Measurements from ENCODE around the gene TPPP. TPM values are rescaled to one million over a fixed set of nuclear protein-coding genes. Genes with fewer than 3 reads are reported as not detected.
A peak's percentile ranks its signal among the peaks of the same experiment; 100 is the strongest.
"Not testable (repeated sequence)": the region's sequence is repeated elsewhere in the genome, so short reads cannot be mapped to it uniquely, and the experiment has no call there.

The TPPP gene
- polyA plus RNA-seq (2011; rRNA removed) (0.05 and 0.06 TPM in 2 replicates), polyA minus RNA-seq (2011; rRNA and poly(A)+ RNA removed) (0.04 and 0.05 TPM in 2 replicates)

DNA sequence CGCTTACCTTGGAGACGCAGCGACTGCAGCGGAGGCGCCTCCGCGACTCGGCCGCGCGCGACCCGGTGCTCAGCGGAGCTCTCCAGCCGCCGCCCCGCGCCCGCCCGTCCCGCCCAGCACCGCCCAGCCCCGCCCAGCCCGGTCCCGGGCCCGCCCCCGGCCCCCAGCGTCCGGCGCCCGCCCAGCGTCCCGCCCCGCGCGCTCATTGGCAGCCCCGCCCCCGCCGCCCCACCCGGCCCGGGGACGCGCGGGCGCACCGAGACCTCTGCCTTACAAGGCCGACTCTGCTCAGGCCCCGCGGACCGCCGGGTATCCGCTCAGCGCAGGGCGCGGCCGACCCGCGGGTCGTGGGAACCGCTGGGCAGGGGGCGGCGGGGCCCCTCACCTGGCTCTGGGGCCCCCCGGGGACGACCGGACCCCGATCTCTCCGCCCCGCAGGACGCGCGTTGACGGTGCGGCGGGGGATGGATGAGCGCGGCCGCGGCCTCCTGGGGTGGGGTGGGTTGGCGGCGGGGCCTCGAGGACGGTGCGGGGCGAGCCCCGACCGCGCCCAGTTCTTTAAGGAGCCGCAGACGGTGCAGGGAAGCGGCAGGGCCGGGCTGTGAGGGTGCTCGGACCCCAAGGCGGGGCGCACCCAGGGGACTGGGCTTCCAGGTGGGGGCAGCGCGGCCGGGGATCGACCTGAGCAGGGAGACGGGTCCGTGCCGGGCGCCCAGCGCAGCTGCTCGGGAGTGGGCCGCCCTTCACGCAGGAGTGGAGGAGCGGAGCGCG is at the start of gene TPPP:
Gene TPPP, minus strand, starts transcription at position 82 of the 771 bp plus-strand sequence. CDS start 15,292 bp downstream, outside the sequence.
- CTCF ChIA-PET; H3K27me3 ChIP-seq (ENCODE audit: control insufficient read depth, insufficient read depth, low read length); H3K27ac ChIP-seq (ENCODE audit: low read depth, low read length); DNase-seq (ENCODE audit: low read depth, low spot score); POLR2A ChIA-PET; H3K9me3 ChIP-seq (ENCODE audit: control insufficient read depth, insufficient read depth, low read length): not testable (repeated sequence)
- peak within 1 kb of the TSS; percentile 27; the same call in 1 of the 2 replicates for H3K4me3 ChIP-seq (ENCODE audit: low read depth, low read length)

- POLR2A ChIA-PET = not testable (repeated sequence)
Observed at GRCh38 chr5:742276-742675, 49.1 kb upstream of the TPPP start.

DNA sequence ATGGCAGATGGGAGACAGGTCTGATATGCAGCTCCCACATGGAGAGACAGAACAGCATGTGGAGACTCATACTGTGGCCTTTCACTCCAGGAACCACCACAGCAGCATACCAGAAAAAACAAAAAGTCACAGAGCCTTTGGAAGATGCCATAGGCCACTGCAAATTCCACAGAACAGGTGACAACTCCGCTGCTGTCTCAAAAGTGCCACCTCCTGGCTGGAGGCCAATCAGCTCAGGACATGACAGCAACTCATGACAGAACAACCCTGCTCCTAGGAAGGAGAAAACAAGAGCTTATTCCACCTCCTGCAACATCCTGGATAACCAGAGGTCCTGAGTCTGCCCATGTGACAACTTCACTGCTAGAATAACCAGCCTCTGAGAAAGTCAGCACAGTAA is 41.0 kb upstream of the TPPP start:
- POLR2A ChIA-PET; H3K27ac ChIP-seq (ENCODE audit: low read depth, low read length); CTCF ChIA-PET; H3K9me3 ChIP-seq (ENCODE audit: control insufficient read depth, insufficient read depth, low read length); H3K4me3 ChIP-seq (ENCODE audit: low read depth, low read length); DNase-seq (ENCODE audit: low read depth, low spot score); H3K27me3 ChIP-seq (ENCODE audit: control insufficient read depth, insufficient read depth, low read length): not testable (repeated sequence)

More at GRCh38 chr5:742276-742675, 49.1 kb upstream of the TPPP start:
- H3K27ac ChIP-seq (ENCODE audit: low read depth, low read length); H3K27me3 ChIP-seq (ENCODE audit: control insufficient read depth, insufficient read depth, low read length); H3K4me3 ChIP-seq (ENCODE audit: low read depth, low read length); CTCF ChIA-PET; DNase-seq (ENCODE audit: low read depth, low spot score); H3K9me3 ChIP-seq (ENCODE audit: control insufficient read depth, insufficient read depth, low read length): not testable (repeated sequence)

GRCh38 chr5:732754-733454 is 39.8 kb upstream of the TPPP start:
- H3K27ac ChIP-seq (ENCODE audit: low read depth, low read length); CTCF ChIA-PET; H3K4me3 ChIP-seq (ENCODE audit: low read depth, low read length); DNase-seq (ENCODE audit: low read depth, low spot score); H3K9me3 ChIP-seq (ENCODE audit: control insufficient read depth, insufficient read depth, low read length); H3K27me3 ChIP-seq (ENCODE audit: control insufficient read depth, insufficient read depth, low read length); POLR2A ChIA-PET: not testable (repeated sequence)

GRCh38 chr5:729225-729624 is 36.1 kb upstream of the TPPP start:
- CTCF ChIA-PET; POLR2A ChIA-PET; H3K9me3 ChIP-seq (ENCODE audit: control insufficient read depth, insufficient read depth, low read length); DNase-seq (ENCODE audit: low read depth, low spot score); H3K4me3 ChIP-seq (ENCODE audit: low read depth, low read length); H3K27ac ChIP-seq (ENCODE audit: low read depth, low read length); H3K27me3 ChIP-seq (ENCODE audit: control insufficient read depth, insufficient read depth, low read length): not testable (repeated sequence)

DNA sequence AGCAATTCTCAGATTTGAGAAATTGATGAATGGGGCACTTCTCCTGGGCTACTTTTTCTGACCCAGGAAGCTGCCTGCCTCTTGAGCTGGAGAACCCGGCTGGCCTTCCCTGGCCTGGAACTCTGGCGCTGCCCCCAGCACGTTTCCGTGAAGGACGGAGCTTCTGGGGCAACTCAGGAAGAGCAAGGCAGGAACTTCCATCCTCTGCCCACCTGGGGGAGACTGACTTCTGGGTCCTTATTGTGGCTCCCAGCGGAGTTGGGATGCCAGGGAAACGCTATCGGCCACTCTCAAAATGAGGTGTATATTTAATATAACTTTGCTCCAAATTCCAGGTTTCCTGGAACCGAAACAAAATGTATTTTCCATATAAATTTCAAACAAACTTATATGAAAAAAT is 33.9 kb upstream of the TPPP start:
- CTCF ChIA-PET, POLR2A ChIA-PET: not testable (repeated sequence)

DNA sequence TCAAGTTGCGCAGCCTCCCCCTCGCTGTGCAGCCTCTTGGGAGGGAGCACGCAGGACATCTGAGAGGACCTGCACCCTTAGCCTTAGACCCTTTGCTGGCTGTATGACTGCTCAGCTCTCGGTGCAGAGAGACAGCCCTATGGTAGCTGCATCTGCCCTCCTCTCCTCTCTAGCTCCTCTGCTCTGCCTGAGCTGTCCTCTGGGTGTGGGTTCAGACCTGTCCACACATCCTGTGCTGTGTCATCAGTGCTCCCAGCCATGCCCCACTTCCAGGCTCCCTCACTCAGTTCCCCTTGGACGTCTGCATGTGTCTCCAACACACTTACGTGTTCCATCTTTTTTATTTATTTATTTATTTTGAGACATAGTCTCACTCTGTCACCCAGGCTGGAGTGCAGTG is 30.7 kb upstream of the TPPP start:
- POLR2A ChIA-PET, CTCF ChIA-PET: not testable (repeated sequence)

More for the DNA sequence above, 33.9 kb upstream of the TPPP start:
- not testable (repeated sequence) for DNase-seq (ENCODE audit: low read depth, low spot score); H3K4me3 ChIP-seq (ENCODE audit: low read depth, low read length); H3K27ac ChIP-seq (ENCODE audit: low read depth, low read length); H3K9me3 ChIP-seq (ENCODE audit: control insufficient read depth, insufficient read depth, low read length); H3K27me3 ChIP-seq (ENCODE audit: control insufficient read depth, insufficient read depth, low read length)

GRCh38 chr5:723309-723708 is 30.2 kb upstream of the TPPP start:
- POLR2A ChIA-PET; H3K27me3 ChIP-seq (ENCODE audit: control insufficient read depth, insufficient read depth, low read length); H3K9me3 ChIP-seq (ENCODE audit: control insufficient read depth, insufficient read depth, low read length); CTCF ChIA-PET; H3K4me3 ChIP-seq (ENCODE audit: low read depth, low read length); DNase-seq (ENCODE audit: low read depth, low spot score); H3K27ac ChIP-seq (ENCODE audit: low read depth, low read length): not testable (repeated sequence)

More for the DNA sequence above, 30.7 kb upstream of the TPPP start:
- H3K4me3 ChIP-seq (ENCODE audit: low read depth, low read length); H3K27me3 ChIP-seq (ENCODE audit: control insufficient read depth, insufficient read depth, low read length); H3K9me3 ChIP-seq (ENCODE audit: control insufficient read depth, insufficient read depth, low read length); DNase-seq (ENCODE audit: low read depth, low spot score); H3K27ac ChIP-seq (ENCODE audit: low read depth, low read length): not testable (repeated sequence)

DNA sequence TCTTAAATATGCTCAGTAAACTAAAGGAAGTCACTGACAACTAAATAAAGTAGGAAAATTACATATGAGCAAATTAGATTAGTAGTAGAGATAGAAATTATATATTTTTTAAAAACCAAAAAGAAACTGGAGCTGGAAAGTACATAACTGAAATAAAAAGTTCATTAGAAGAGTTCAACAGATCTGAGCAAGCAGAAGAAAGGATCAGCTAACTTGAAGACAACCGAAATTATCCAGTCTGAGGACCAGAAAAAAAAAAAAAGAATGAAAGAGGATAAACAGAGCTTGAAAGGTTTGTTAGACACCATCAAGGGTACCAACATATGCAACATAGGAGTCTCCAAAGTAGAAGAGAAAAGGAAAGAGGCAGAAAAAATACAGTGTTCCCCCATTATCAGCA is 26.2 kb upstream of the TPPP start:
- H3K27ac ChIP-seq (ENCODE audit: low read depth, low read length); H3K4me3 ChIP-seq (ENCODE audit: low read depth, low read length); CTCF ChIA-PET; DNase-seq (ENCODE audit: low read depth, low spot score); H3K9me3 ChIP-seq (ENCODE audit: control insufficient read depth, insufficient read depth, low read length); POLR2A ChIA-PET; H3K27me3 ChIP-seq (ENCODE audit: control insufficient read depth, insufficient read depth, low read length): not testable (repeated sequence)
